DMS53 treated with DMSO at 0.1 percent for 48 hours (cell line): ENCODE measurements around the gene TEX53.
A peak's percentile ranks its signal among the peaks of the same experiment; 100 is the strongest.

ENCODE experiments used
- DNase-seq: peaks from one replicate; lab custom pipeline; 2025; ENCODE audit not compliant: unreplicated experiment; lab: John Stamatoyannopoulos, UW

TEX53 gene

DNA sequence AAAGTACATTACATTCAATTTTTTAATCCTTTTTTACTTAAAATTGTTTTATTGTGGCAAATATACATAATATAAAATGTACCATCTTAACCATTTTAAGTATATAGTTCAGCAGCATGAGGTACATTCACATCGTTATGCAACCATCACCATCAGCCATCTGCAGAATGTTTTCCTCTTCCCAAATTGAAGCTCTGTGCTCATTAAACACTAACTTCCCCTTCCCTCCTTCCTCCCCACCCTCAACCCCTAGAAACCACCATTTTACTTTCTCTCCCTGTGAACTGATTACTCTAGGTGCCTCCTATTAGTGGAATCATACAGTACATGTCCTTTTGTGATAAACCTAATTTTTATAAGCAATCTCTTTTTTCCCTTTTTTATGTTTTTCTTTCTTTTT, 15.6 kb downstream of the TEX53 start:
- no peak for DNase-seq

GRCh38 chr9:114638404-114638803, 19.2 kb downstream of the TEX53 start:
- no peak for DNase-seq

- DNase-seq, result no peak
Observed at GRCh38 chr9:114634387-114634786, 23.2 kb downstream of the TEX53 start.

DNA sequence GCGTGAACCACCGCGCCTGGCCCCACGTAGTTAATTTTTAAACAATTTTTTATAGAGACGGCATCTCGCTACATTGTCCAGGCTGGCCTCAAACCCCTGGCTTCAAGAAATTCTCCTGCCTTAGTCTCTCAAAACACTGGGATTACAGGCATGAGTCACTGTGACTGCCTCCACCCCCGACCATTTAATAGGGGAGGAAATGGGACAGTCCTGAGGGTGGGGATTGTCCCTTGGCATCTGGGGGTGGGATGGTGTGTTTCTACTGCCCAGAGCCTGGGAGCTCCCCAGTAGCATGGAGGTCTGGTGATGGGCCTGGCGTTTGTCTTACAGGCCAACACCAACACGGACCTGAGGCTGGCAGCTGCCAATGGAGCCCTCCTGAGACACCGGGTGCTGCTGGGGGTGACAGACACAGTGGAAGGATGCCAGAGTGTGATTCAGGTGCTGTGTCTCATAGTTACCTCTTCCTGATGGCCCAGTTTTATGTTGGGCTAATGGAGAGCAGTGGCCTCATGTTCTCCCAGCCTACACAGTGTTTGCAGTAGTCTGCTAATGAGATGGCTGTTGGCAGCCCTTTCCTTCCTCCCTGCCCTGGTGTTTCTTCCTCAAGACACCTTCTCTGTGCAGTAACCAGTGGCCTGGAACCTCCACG, 24.0 kb downstream of the TEX53 start:
- DNase-seq, result no peak

DNA sequence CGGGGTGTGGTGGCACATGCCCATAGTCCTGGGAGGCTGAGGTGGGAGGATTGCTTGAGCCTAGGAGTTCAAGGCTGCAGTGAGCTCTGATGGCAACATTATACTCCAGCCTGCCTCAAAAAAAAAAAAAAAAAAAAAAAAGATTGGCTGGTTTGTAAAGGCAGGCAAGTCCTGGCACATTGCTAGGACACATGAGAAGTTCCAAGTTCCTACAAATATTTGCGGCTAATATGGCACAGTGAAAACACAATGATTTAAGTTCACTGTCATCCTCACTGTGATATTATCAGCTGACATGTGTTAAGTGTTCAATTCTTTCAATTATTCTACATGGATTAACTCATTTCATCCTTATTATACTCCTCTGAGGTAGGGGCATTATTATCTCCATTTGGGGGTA, 26.4 kb downstream of the TEX53 start:
- no peak for DNase-seq

GRCh38 chr9:114629563-114630090, 28.0 kb downstream of the TEX53 start:
- DNase-seq, result no peak

- DNase-seq, result no peak
Observed at GRCh38 chr9:114627553-114627952, 30.1 kb downstream of the TEX53 start.

DNA sequence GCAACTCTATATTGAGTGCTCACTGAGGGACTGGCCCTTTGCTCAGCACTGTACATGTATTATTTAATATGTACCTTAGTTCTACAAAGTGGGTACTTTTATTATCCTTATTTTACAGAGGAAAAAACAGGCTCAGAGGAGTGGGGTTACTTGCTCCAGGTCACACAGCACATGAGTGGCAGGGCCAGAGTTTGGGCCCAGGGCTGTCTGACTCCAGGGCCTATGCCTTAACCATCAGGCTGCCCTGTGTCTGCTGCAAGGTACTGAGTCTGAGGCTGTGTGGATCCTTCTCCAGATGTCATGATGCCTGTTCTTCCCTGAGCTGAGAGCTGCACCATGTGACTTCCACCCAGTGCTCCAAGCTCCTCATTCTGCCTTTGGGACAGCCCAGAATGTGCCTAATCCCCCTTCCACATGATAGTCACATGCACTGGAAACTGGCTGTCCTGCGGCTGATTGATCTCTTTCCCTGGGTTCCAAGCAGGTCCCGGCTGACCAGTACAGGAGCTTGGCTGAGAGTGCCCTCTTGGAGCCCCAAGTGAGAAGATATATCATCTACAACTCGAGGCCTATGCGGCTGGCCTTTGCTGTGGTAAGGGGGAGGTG, 31.1 kb downstream of the TEX53 start:
- DNase-seq, result no peak

- no peak for DNase-seq
Observed at GRCh38 chr9:114624677-114625076, 32.9 kb downstream of the TEX53 start.

DNA sequence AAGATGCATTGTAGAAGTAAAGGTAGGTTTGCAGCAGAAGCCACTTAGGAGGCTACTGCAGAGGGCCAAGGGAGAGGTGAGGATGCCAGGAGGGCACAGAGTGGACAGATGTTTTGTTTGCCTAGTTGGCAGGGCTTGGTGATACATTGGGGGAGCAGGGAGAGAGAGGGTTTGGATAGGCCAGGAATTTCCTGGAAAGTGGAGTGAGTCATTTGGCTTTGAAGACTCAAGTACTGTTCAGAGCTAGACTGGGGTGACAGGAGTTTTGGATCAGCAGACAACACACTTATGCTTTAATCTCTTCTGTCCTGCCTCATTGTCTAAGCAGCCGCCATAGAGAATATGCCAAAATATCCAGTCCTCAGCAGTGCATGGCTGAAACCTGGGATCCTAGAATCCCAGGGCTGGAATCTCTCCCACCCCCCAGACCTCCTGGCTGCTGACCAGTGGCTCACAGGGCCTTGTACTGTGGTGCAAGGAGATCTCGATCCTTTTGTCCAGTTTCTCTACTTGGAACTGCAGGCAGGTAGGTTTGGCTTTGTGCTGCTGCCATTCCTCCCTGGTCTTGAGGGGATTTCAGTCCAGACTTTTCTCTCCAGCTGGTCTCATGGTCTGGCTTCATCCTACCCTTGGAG, 35.5 kb downstream of the TEX53 start:
- DNase-seq, result peak; percentile 14

GRCh38 chr9:114621561-114621960, 36.0 kb downstream of the TEX53 start:
- no peak for DNase-seq

- DNase-seq, result no peak
Observed at GRCh38 chr9:114619191-114619761, 38.3 kb downstream of the TEX53 start.

DNA sequence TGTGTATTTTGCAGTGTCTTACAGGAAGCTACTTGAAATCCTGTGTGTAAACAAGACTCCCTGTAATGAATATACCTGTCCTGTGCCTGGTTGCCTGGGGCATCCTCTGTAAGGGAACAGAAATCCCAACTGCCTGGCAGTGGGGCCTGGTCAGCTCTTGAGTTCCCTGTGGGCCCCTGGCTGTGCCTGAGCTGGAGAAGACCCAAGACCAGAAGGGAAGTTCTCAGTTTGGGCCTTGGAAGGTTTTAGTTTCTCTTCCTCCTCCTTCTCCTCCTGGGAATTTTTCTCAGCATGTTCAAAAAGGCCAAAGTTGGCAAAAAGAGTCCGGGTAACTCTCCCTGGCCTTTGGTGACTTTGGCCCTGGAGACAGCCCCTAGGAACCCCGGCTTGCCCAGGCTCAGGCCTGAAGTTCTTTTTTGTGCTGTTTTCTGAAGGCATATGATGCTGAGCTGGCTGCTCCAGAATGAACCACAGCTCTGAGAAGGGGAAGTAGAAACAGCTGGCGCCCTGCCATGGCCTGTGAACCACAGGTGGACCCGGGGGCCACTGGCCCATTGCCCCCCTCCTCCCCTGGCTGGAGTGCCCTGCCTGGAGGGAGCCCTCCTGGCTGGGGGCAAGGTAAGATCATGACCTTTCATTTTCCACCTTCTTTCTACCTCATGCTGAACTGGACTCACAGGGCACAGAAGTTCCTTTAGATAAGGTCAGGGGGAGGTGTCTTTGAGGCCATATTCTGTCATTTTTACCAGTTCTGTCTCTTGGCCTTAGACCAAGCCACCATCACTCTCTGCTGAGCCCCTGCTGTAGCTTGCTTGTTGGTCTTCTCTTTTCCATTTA, 40.7 kb downstream of the TEX53 start:
- DNase-seq, result peak; percentile 46

GRCh38 chr9:114614373-114614772, 43.2 kb downstream of the TEX53 start:
- no peak for DNase-seq

DNA sequence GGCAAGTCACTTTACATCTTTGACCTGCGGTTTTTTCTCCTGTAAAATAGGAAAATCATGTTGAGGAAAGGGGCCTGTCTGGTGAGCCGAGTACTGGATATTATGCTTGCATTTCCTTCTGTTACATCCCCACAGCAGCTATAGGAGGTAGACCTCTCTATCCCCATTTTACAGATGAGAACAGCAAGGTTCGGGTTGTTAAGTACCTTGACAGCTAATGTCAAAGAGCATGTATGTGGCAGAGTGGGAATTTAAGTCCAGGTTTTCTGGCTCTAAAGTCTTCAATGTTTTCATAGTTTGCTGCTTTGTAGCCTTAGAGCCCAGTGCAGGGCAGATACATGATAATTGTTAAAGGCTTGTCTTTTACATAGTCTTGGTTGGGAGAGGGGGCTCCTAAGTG, 43.7 kb downstream of the TEX53 start:
- DNase-seq, result no peak

DNA sequence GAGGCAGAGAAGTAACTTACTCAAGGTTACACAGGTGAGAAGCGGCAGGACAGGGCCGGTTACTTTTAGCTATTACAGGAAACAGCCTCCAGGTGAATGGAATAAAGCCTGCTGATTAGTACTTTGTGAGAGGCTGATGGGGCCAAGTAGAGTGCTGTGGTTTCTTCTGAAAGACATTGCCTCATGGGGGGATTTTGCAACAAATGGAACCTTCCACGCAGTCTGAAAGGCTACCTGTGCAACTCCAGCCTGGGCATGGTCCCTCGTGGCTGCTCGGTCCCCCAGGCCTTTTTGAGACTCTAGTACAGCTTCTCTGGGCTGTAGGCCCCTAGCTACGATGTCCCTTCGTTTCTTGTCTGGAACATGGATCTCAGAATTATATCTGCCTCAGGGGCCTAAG, 44.5 kb downstream of the TEX53 start:
- DNase-seq, result no peak

DNA sequence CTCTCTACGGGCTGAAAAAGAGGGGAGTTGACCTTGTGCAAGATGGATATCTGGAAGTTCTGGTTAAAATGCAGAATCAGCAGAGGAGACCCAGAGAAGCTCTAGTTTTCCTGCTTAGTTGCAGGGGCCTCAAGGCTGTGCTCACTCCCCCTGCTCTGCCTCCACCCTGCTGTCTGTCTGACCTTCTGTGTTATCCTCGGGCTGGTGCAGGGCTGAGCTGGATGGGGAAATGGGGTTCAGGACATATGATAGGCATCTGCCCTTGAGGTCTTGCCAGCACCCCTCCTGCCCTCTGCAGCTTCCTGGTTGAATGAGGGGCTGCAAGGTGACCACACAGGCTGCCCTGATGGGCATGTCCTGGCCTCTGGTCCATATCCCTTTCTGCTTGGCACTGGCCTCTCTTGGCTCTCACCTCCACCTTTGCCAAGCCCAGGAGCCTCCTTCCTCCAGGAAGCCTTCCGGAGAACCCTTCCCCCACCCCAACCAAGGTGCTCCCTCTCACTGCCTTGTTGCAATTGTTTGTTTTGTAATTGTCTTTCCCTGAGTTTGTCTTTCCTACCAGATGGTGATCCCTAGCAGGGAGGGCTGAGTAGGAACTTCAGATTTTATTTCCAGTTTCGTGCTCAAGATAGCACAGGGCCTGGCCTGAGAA, 45.2 kb downstream of the TEX53 start:
- no peak for DNase-seq

GRCh38 chr9:114611516-114612271, 45.9 kb downstream of the TEX53 start:
- peak; percentile 18 for DNase-seq

GRCh38 chr9:114608525-114608796, 49.1 kb downstream of the TEX53 start:
- no peak for DNase-seq
